Measurements from ENCODE around the gene ZMIZ1. TPM values are rescaled to one million over a fixed set of nuclear protein-coding genes. Genes with fewer than 3 reads are reported as not detected.

The ZMIZ1 gene
- total RNA-seq, 1 experiment from 2014 or later: 28.4 TPM

GRCh38 chr10:79266084-79266483, 197.3 kb downstream of the ZMIZ1 start:
- POLR2A ChIA-PET: no interaction called here
- no peak for TF ChIP-seq MAX (IDR thresholded peaks at IDR 0.05)
- no peak for TF ChIP-seq POLR2A (IDR thresholded peaks at IDR 0.05; ENCODE audit: borderline replicate concordance, extremely low read depth, insufficient read depth, insufficient read length)
- no peak for TF ChIP-seq EZH2 (IDR thresholded peaks at IDR 0.05)
- no peak for TF ChIP-seq SRF (IDR thresholded peaks at IDR 0.05; ENCODE audit: low read depth)
- no peak for TF ChIP-seq ATF3 (IDR thresholded peaks at IDR 0.05)
- TF ChIP-seq TCF7L2 (IDR thresholded peaks at IDR 0.05; ENCODE audit: borderline replicate concordance, extremely low read depth, insufficient read depth, insufficient read length): no peak
- TF ChIP-seq, protein P1, sequence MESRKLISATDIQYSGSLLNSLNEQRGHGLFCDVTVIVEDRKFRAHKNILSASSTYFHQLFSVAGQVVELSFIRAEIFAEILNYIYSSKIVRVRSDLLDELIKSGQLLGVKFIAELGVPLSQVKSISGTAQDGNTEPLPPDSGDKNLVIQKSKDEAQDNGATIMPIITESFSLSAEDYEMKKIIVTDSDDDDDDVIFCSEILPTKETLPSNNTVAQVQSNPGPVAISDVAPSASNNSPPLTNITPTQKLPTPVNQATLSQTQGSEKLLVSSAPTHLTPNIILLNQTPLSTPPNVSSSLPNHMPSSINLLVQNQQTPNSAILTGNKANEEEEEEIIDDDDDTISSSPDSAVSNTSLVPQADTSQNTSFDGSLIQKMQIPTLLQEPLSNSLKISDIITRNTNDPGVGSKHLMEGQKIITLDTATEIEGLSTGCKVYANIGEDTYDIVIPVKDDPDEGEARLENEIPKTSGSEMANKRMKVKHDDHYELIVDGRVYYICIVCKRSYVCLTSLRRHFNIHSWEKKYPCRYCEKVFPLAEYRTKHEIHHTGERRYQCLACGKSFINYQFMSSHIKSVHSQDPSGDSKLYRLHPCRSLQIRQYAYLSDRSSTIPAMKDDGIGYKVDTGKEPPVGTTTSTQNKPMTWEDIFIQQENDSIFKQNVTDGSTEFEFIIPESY (IDR thresholded peaks at IDR 0.05; ENCODE audit: extremely low read depth, insufficient replicate concordance, low read length): no peak
- TF ChIP-seq EGR1 (IDR thresholded peaks at IDR 0.05; ENCODE audit: low read depth): no peak
- TF ChIP-seq, protein P2, sequence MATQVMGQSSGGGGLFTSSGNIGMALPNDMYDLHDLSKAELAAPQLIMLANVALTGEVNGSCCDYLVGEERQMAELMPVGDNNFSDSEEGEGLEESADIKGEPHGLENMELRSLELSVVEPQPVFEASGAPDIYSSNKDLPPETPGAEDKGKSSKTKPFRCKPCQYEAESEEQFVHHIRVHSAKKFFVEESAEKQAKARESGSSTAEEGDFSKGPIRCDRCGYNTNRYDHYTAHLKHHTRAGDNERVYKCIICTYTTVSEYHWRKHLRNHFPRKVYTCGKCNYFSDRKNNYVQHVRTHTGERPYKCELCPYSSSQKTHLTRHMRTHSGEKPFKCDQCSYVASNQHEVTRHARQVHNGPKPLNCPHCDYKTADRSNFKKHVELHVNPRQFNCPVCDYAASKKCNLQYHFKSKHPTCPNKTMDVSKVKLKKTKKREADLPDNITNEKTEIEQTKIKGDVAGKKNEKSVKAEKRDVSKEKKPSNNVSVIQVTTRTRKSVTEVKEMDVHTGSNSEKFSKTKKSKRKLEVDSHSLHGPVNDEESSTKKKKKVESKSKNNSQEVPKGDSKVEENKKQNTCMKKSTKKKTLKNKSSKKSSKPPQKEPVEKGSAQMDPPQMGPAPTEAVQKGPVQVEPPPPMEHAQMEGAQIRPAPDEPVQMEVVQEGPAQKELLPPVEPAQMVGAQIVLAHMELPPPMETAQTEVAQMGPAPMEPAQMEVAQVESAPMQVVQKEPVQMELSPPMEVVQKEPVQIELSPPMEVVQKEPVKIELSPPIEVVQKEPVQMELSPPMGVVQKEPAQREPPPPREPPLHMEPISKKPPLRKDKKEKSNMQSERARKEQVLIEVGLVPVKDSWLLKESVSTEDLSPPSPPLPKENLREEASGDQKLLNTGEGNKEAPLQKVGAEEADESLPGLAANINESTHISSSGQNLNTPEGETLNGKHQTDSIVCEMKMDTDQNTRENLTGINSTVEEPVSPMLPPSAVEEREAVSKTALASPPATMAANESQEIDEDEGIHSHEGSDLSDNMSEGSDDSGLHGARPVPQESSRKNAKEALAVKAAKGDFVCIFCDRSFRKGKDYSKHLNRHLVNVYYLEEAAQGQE (IDR thresholded peaks at IDR 0.05; ENCODE audit: low read depth): no peak
- no peak for TF ChIP-seq FOSL1 (IDR thresholded peaks at IDR 0.05; ENCODE audit: low read depth)
- TF ChIP-seq YY1 (IDR thresholded peaks at IDR 0.05; ENCODE audit: extremely low read depth, insufficient replicate concordance, low read depth, low read length): no peak
- TF ChIP-seq POLR2AphosphoS5 (IDR thresholded peaks at IDR 0.05; ENCODE audit: low read depth, low read length): no peak
- TF ChIP-seq ZNF274 (IDR thresholded peaks at IDR 0.05; ENCODE audit: low read depth, low read length): no peak
- TF ChIP-seq, protein P3, sequence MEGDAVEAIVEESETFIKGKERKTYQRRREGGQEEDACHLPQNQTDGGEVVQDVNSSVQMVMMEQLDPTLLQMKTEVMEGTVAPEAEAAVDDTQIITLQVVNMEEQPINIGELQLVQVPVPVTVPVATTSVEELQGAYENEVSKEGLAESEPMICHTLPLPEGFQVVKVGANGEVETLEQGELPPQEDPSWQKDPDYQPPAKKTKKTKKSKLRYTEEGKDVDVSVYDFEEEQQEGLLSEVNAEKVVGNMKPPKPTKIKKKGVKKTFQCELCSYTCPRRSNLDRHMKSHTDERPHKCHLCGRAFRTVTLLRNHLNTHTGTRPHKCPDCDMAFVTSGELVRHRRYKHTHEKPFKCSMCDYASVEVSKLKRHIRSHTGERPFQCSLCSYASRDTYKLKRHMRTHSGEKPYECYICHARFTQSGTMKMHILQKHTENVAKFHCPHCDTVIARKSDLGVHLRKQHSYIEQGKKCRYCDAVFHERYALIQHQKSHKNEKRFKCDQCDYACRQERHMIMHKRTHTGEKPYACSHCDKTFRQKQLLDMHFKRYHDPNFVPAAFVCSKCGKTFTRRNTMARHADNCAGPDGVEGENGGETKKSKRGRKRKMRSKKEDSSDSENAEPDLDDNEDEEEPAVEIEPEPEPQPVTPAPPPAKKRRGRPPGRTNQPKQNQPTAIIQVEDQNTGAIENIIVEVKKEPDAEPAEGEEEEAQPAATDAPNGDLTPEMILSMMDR (IDR thresholded peaks at IDR 0.05 in 2 of 3, conservative IDR thresholded peaks at IDR 0.05 in 1 of 3; ENCODE audit: borderline replicate concordance in 1 of 3, insufficient read depth in 1 of 3, low read depth in 2 of 3, low read length in 2 of 3): no peak
- no peaks in the 10 kb centered on the region for H4K20me1 ChIP-seq (ENCODE audit: insufficient read depth)
- no peaks in the 10 kb centered on the region for H3K9me2 ChIP-seq (ENCODE audit: insufficient read depth)
- CTCF ChIA-PET: no interaction called here
- H3K4me3 ChIP-seq (replicated peaks in 1 of 2; ENCODE audit: low read depth in 1 of 2, low read length in 2 of 2): no peak overlapping the region
- H3K79me2 ChIP-seq (ENCODE audit: insufficient read depth, low read length): no peaks in the 10 kb centered on the region
- RAD21 ChIA-PET (ENCODE audit: low non-redundant PET in 1 of 2, low total read pairs in 2 of 2, uncharacterized antibody in 2 of 2, unreplicated experiment in 2 of 2): no interaction called here
- H3K9me3 ChIP-seq (ENCODE audit: control insufficient read depth in 1 of 2, insufficient read depth in 1 of 2, low read depth in 1 of 2, low read length in 2 of 2): no peaks in the 10 kb centered on the region
- no peak overlapping the region for H3K9ac ChIP-seq (ENCODE audit: low read length)
- H3K4me1 ChIP-seq (ENCODE audit: control insufficient read depth in 1 of 2, insufficient read depth in 2 of 2, low read length in 2 of 2): peaks cover 7 to 23% of the 10 kb centered on the region in 2 experiments; a peak in 3 of 4 replicates
- intact Hi-C loops (cut with micrococcal nuclease): no loop called here
- no peaks in the 10 kb centered on the region for H3K27me3 ChIP-seq (ENCODE audit: insufficient read depth, low read length)
- no TSS peak for BruUV-seq (replicated peaks)
- H3K27ac ChIP-seq (ENCODE audit: low read depth, low read length): no peak overlapping the region
- H3K36me3 ChIP-seq (ENCODE audit: control insufficient read depth in 1 of 2, insufficient read depth in 2 of 2, low read length in 2 of 2): no peaks in the 10 kb centered on the region
- no peak for DNase-seq (ENCODE audit: low read depth, low spot score)
- ATAC-seq: no peak
- no peak overlapping the region for H2AFZ ChIP-seq (ENCODE audit: low read depth, low read length, poor library complexity, severe bottlenecking)
- no peak overlapping the region for H3K4me2 ChIP-seq (ENCODE audit: low read length)
